HepG2 (cell line): ENCODE data around the gene KRTCAP2. TPM values are rescaled to one million over a fixed set of nuclear protein-coding genes. Genes with fewer than 3 reads are reported as not detected.

ENCODE experiments used
- EED ChIP-seq: sonication (generic); formaldehyde crosslinking; IDR thresholded peaks from 2 replicates; pipeline ENCODE4 v1.5.0; 2020; ENCODE audit warnings: mild to moderate bottlenecking, missing genetic modification reagents
- FOXO1 ChIP-seq: sonication (generic); formaldehyde crosslinking; IDR thresholded peaks from 2 replicates; pipeline ENCODE4 v1.4.0; 2020; ENCODE audit warnings: missing genetic modification reagents
- FOXP1 ChIP-seq, 2 experiments: fragments of 450-650 bp in 1 of 2; IDR thresholded peaks; 2 replicates each; pipeline ENCODE4 v1.6.1; 2017 to 2018; ENCODE audit warnings: antibody characterized with exemption in 1 of 2
- GATAD1 ChIP-seq: IDR thresholded peaks from 2 replicates; pipeline ENCODE4 v1.6.1; 2016; ENCODE audit warnings: missing genetic modification reagents, missing compliant biosample characterization
- NFYC ChIP-seq: IDR thresholded peaks from 2 replicates; pipeline ENCODE4 v1.6.1; 2016; ENCODE audit warnings: missing genetic modification reagents, missing compliant biosample characterization
- PCBP2 ChIP-seq: fragments of 200-400 bp; formaldehyde crosslinking; optimal IDR thresholded peaks from 2 replicates; pipeline ENCODE3; 2018; ENCODE audit warnings: low read length, low read depth; ENCODE audit not compliant: poor library complexity, severe bottlenecking
- PHB2 ChIP-seq: fragments of 450-650 bp; IDR thresholded peaks from 2 replicates; pipeline ENCODE4 v1.6.1; 2018; ENCODE audit not compliant: partially characterized antibody
- RXRA ChIP-seq: sonication (generic); formaldehyde crosslinking; IDR thresholded peaks from 2 replicates; pipeline ENCODE4 v1.5.1; 2020; ENCODE audit warnings: missing genetic modification reagents
- SP2 ChIP-seq: sonication (generic); formaldehyde crosslinking; IDR thresholded peaks from 2 replicates; pipeline ENCODE4 v1.5.1; 2020; ENCODE audit warnings: mild to moderate bottlenecking, missing genetic modification reagents
- TBX3 ChIP-seq: fragments of 450-650 bp; IDR thresholded peaks from 2 replicates; pipeline ENCODE4 v1.6.1; 2017; ENCODE audit warnings: antibody characterized with exemption, mild to moderate bottlenecking, inconsistent platforms, borderline replicate concordance
- ZFAT ChIP-seq: sonication (generic); formaldehyde crosslinking; conservative IDR thresholded peaks from 2 replicates; pipeline ENCODE4 v1.8.1; 2023; ENCODE audit warnings: missing genetic modification reagents, inconsistent platforms
- ZKSCAN8 ChIP-seq: IDR thresholded peaks from 2 replicates; pipeline ENCODE4 v1.6.1; 2016; ENCODE audit warnings: borderline replicate concordance, missing genetic modification reagents, missing compliant biosample characterization
- ZNF234 ChIP-seq: sonication (generic); formaldehyde crosslinking; conservative IDR thresholded peaks from 2 replicates; pipeline ENCODE4 v1.5.1; 2020; ENCODE audit warnings: mild to moderate bottlenecking, missing genetic modification reagents
- ZNF75D ChIP-seq: sonication (generic); formaldehyde crosslinking; IDR thresholded peaks from 2 replicates; pipeline ENCODE4 v1.8.1; 2023; ENCODE audit warnings: missing genetic modification reagents, mild to moderate bottlenecking, borderline replicate concordance
- ZNF816 ChIP-seq: sonication (generic); formaldehyde crosslinking; IDR thresholded peaks from 2 replicates; pipeline ENCODE4 v1.8.0; 2022; ENCODE audit warnings: missing genetic modification reagents, mild to moderate bottlenecking, borderline replicate concordance
- ZNF850 ChIP-seq: sonication (generic); formaldehyde crosslinking; conservative IDR thresholded peaks from 2 replicates; pipeline ENCODE4 v1.9.0; 2021; ENCODE audit warnings: mild to moderate bottlenecking, missing genetic modification reagents
- polyA plus RNA-seq, 8 experiments: library from polyadenylated mRNA; depleted of rRNA in 3 of 8; stranded (reverse) in 7 of 8; unstranded in 1 of 8; fragments of >200 nt; fragmentation: Illumina TruSeq in 4 of 8; extraction: Trizol in 4 of 8; gene quantifications; 2 replicates each; pipeline versions ENCODE4 v1.2.1 to v1.2.3, GENCODE V29; 2011 to 2016; ENCODE audit warnings: low read depth in 4 of 8, missing spikeins in 1 of 8, mixed read lengths in 1 of 8; ENCODE audit not compliant: insufficient read depth in 1 of 8
- total RNA-seq, 5 experiments: library from RNA; depleted of rRNA; stranded (reverse); fragments of >200 nt; fragmentation: Illumina TruSeq; extraction: Trizol; gene quantifications; 2 replicates each; pipeline ENCODE4 v1.2.3, GENCODE V29; 2016; ENCODE audit warnings: low read depth in 1 of 5
- TF ChIP-seq, protein P1 (sequence below): sonication (generic); formaldehyde crosslinking; IDR thresholded peaks from 2 replicates; pipeline ENCODE4 v1.4.0; 2020; ENCODE audit warnings: missing genetic modification reagents, mild to moderate bottlenecking, borderline replicate concordance
- TF ChIP-seq, protein P2 (sequence below): sonication (generic); formaldehyde crosslinking; IDR thresholded peaks from 2 replicates; pipeline ENCODE4 v1.4.0; 2020; ENCODE audit warnings: missing genetic modification reagents
- TF ChIP-seq, protein P3 (sequence below): sonication (generic); formaldehyde crosslinking; IDR thresholded peaks from 2 replicates; pipeline ENCODE4 v1.4.0; 2020; ENCODE audit warnings: missing genetic modification reagents, low read depth, mild to moderate bottlenecking, borderline replicate concordance
- TF ChIP-seq, protein P4 (sequence below): sonication (generic); formaldehyde crosslinking; IDR thresholded peaks from 2 replicates; pipeline ENCODE4 v1.5.0; 2020; ENCODE audit warnings: missing genetic modification reagents

KRTCAP2 gene
- total and polyA plus RNA-seq, 2 of the 13 experiments (the other 11 are each of a cell fraction or from before 2014, with no cell fraction given), result 77.3 to 79.4 TPM

DNA sequence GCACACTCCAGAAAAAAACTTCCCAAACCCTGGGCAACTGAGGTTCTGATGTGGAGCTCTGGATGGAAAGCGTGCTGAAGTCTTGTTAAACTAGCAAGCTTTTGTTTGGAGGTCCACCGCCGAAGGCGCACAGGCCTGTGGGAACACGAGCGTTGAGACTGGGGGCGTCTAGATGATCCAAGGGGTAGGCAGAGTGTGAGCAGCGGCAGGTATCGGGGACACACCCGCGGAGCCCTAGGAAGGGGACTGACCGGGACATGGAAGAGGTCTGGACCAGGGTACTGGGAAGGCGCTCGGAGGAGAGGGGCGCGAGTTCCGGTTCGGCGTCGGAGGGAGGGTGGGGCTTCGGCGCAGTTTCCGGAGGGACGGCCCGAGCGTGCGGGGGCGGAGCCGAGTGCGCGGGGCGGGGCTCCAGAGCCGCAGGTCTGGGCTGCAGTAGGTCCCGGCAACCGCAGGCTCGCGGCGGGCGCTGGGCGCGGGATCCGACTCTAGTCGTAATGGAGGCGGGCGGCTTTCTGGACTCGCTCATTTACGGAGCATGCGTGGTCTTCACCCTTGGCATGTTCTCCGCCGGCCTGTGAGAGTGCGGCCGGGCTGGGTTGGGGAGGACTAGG lies 37.6 kb downstream of the KRTCAP2 start, which contains the start of gene SLC50A1 (continued):
- TF ChIP-seq, protein P1, sequence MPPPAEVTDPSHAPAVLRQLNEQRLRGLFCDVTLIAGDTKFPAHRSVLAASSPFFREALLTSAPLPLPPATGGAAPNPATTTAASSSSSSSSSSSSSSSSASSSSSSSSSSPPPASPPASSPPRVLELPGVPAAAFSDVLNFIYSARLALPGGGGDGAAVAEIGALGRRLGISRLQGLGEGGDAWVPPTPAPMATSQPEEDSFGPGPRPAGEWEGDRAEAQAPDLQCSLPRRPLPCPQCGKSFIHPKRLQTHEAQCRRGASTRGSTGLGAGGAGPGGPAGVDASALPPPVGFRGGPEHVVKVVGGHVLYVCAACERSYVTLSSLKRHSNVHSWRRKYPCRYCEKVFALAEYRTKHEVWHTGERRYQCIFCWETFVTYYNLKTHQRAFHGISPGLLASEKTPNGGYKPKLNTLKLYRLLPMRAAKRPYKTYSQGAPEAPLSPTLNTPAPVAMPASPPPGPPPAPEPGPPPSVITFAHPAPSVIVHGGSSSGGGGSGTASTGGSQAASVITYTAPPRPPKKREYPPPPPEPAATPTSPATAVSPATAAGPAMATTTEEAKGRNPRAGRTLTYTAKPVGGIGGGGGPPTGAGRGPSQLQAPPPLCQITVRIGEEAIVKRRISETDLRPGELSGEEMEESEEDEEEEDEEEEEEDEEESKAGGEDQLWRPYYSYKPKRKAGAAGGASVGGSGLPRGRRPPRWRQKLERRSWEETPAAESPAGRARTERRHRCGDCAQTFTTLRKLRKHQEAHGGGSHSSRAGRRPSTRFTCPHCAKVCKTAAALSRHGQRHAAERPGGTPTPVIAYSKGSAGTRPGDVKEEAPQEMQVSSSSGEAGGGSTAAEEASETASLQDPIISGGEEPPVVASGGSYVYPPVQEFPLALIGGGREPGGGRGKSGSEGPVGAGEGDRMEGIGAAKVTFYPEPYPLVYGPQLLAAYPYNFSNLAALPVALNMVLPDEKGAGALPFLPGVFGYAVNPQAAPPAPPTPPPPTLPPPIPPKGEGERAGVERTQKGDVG, result 0 out of 2 replicates have a peak, but pooled peaks have one; percentile 37
- TF ChIP-seq FOXO1, result peak; percentile 22; the same call in 1 of the 2 replicates
- no peak for TF ChIP-seq PCBP2
- TF ChIP-seq ZNF75D (CRISPR knock-in tag), result no peak
- TF ChIP-seq ZKSCAN8 (CRISPR knock-in tag), result peak; percentile 29; the same call in 1 of the 2 replicates
- no peak for TF ChIP-seq SP2
- TF ChIP-seq, protein P2, sequence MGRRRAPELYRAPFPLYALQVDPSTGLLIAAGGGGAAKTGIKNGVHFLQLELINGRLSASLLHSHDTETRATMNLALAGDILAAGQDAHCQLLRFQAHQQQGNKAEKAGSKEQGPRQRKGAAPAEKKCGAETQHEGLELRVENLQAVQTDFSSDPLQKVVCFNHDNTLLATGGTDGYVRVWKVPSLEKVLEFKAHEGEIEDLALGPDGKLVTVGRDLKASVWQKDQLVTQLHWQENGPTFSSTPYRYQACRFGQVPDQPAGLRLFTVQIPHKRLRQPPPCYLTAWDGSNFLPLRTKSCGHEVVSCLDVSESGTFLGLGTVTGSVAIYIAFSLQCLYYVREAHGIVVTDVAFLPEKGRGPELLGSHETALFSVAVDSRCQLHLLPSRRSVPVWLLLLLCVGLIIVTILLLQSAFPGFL, result no peak
- no peak for TF ChIP-seq ZNF816 (CRISPR knock-in tag)
- no peak; the same call in 1 of the 2 replicates for TF ChIP-seq RXRA (CRISPR knock-in tag)
- TF ChIP-seq, protein P3, sequence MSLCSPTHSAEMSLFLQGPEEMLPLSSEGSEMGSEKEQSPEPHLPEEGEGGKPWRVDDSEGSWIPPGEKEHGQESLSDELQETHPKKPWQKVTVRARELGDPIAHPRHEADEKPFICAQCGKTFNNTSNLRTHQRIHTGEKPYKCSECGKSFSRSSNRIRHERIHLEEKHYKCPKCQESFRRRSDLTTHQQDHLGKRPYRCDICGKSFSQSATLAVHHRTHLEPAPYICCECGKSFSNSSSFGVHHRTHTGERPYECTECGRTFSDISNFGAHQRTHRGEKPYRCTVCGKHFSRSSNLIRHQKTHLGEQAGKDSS (CRISPR knock-in tag), result peak; percentile 69; the same call in 1 of the 2 replicates
- TF ChIP-seq ZNF234 (CRISPR knock-in tag), result no peak
- no peak for TF ChIP-seq ZNF850 (CRISPR knock-in tag)
- TF ChIP-seq, protein P4, sequence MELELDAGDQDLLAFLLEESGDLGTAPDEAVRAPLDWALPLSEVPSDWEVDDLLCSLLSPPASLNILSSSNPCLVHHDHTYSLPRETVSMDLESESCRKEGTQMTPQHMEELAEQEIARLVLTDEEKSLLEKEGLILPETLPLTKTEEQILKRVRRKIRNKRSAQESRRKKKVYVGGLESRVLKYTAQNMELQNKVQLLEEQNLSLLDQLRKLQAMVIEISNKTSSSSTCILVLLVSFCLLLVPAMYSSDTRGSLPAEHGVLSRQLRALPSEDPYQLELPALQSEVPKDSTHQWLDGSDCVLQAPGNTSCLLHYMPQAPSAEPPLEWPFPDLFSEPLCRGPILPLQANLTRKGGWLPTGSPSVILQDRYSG, result 0 out of 2 replicates have a peak, but pooled peaks have one; percentile 30
- TF ChIP-seq PHB2, result no peak
- no peak for TF ChIP-seq FOXP1 (IDR thresholded peaks at IDR 0.05)
- no peak for TF ChIP-seq FOXP1 (CRISPR knock-in tag; IDR thresholded peaks at IDR 0.05)
- peak; percentile 39; the same call in 1 of the 2 replicates for TF ChIP-seq GATAD1
- TF ChIP-seq ZFAT (CRISPR knock-in tag), result no peak
- TF ChIP-seq EED (CRISPR knock-in tag), result no peak
- no peak for TF ChIP-seq TBX3
- TF ChIP-seq NFYC (CRISPR knock-in tag), result peak; percentile 5; the same call in 1 of the 2 replicates
